CD14-positive monocyte (primary cell): ENCODE measurements around the gene CST1. TPM values are rescaled to one million over a fixed set of nuclear protein-coding genes. Genes with fewer than 3 reads are reported as not detected.
"Not testable (repeated sequence)": the region's sequence is repeated elsewhere in the genome, so short reads cannot be mapped to it uniquely, and the experiment has no call there.

Experiments used
- DNase-seq, 3 donors: peaks; one replicate each; pipeline ENCODE4 v3.0.0-alpha.2; 2011 to 2022
- H2AFZ ChIP-seq: 2 replicates; pipeline ENCODE4 v1.6.0; 2012; ENCODE audit warnings: mild to moderate bottlenecking, low read depth, low read length, inconsistent platforms; ENCODE audit not compliant: insufficient read depth, poor library complexity, severe bottlenecking
- H3K27ac ChIP-seq, 2 donors: 1 replicate in 1 of 2; 2 replicates in 1 of 2; pipeline ENCODE4 v1.5.1; 2012 to 2013; ENCODE audit warnings: low read length in 2 of 2, control low read depth in 1 of 2, inconsistent platforms in 1 of 2, low read depth in 1 of 2, mild to moderate bottlenecking in 1 of 2
- H3K27me3 ChIP-seq, 2 donors: one replicate each; pipeline versions ENCODE4 v1.6.0 to v1.6.1; 2011 to 2013; ENCODE audit warnings: low read length in 2 of 2; ENCODE audit not compliant: control insufficient read depth in 2 of 2, insufficient read depth in 2 of 2
- H3K36me3 ChIP-seq, 2 donors: replicated peaks in 1 of 2; 1 replicate in 1 of 2; 2 replicates in 1 of 2; pipeline versions ENCODE4 v1.5.1 to v1.6.1; 2012 to 2013; ENCODE audit warnings: low read length in 2 of 2, control low read depth in 1 of 2, inconsistent platforms in 1 of 2, mild to moderate bottlenecking in 1 of 2; ENCODE audit not compliant: insufficient read depth in 2 of 2, control insufficient read depth in 1 of 2
- H3K4me1 ChIP-seq, 2 donors: 1 replicate in 1 of 2; 2 replicates in 1 of 2; pipeline versions ENCODE4 v1.5.1 to v1.6.1; 2012 to 2013; ENCODE audit warnings: low read length in 2 of 2, control low read depth in 1 of 2, inconsistent platforms in 1 of 2, mild to moderate bottlenecking in 1 of 2, moderate library complexity in 1 of 2; ENCODE audit not compliant: insufficient read depth in 2 of 2, control insufficient read depth in 1 of 2
- H3K4me2 ChIP-seq: replicated peaks from 2 replicates; pipeline ENCODE3; 2012; ENCODE audit warnings: low read length, moderate library complexity, mild to moderate bottlenecking; ENCODE audit not compliant: poor library complexity, severe bottlenecking; ENCODE audit errors: extremely low read depth
- H3K4me3 ChIP-seq, 3 experiments: fragments of 200-600 bp in 1 of 3; sonication (generic) in 1 of 3; replicated peaks in 1 of 3; 1 replicate in 2 of 3; 2 replicates in 1 of 3; pipeline ENCODE4 v1.5.1; 2011 to 2013; ENCODE audit warnings: low read length in 3 of 3, mild to moderate bottlenecking in 3 of 3, control low read depth in 2 of 3, low read depth in 2 of 3, inconsistent platforms in 1 of 3, moderate library complexity in 1 of 3
- H3K79me2 ChIP-seq: 2 replicates; pipeline ENCODE4 v1.6.0; 2012; ENCODE audit warnings: mild to moderate bottlenecking, control low read depth, inconsistent platforms, low read length, moderate library complexity; ENCODE audit not compliant: insufficient read depth
- H3K9ac ChIP-seq: 2 replicates; pipeline ENCODE4 v1.6.0; 2017; ENCODE audit warnings: low read length, mild to moderate bottlenecking; ENCODE audit not compliant: insufficient read depth, poor library complexity, severe bottlenecking
- H3K9me3 ChIP-seq, 2 donors: replicated peaks in 1 of 2; 1 replicate in 1 of 2; 2 replicates in 1 of 2; pipeline versions ENCODE4 v1.5.1 to v1.6.1; 2012 to 2013; ENCODE audit warnings: low read length in 2 of 2, control low read depth in 1 of 2; ENCODE audit not compliant: control insufficient read depth in 1 of 2, insufficient read depth in 1 of 2
- H4K20me1 ChIP-seq: 2 replicates; pipeline ENCODE4 v1.6.0; 2012; ENCODE audit warnings: mild to moderate bottlenecking, low read length, control low read depth, moderate library complexity; ENCODE audit not compliant: insufficient read depth
- H3K27ac Mint-ChIP-seq, 7 donors: one replicate each; pipeline ENCODE4 v1.8.0; 2020; ENCODE audit warnings: mild to moderate bottlenecking in 7 of 7, mixed read lengths in 7 of 7, moderate library complexity in 6 of 7, inconsistent platforms in 2 of 7
- H3K27me3 Mint-ChIP-seq, 3 donors: one replicate each; pipeline ENCODE4 v1.8.0; 2021 to 2022; ENCODE audit warnings: low read depth in 3 of 3, mild to moderate bottlenecking in 3 of 3, mixed read lengths in 3 of 3, moderate library complexity in 3 of 3, inconsistent platforms in 1 of 3
- H3K36me3 Mint-ChIP-seq, 2 donors: one replicate each; pipeline ENCODE4 v1.8.0; 2020; ENCODE audit warnings: mixed read lengths in 2 of 2, inconsistent platforms in 1 of 2, mild to moderate bottlenecking in 1 of 2
- H3K4me1 Mint-ChIP-seq: one replicate; pipeline ENCODE4 v1.8.0; 2020; ENCODE audit warnings: mild to moderate bottlenecking, mixed read lengths
- H3K4me3 Mint-ChIP-seq, 2 donors: one replicate each; pipeline ENCODE4 v1.8.0; 2020; ENCODE audit warnings: mild to moderate bottlenecking in 2 of 2, mixed read lengths in 2 of 2, moderate library complexity in 1 of 2
- H3K9me3 Mint-ChIP-seq, 7 donors: one replicate each; pipeline ENCODE4 v1.8.0; 2020 to 2022; ENCODE audit warnings: mixed read lengths in 7 of 7, mild to moderate bottlenecking in 6 of 7, moderate library complexity in 6 of 7, inconsistent platforms in 2 of 7
- WGBS: methylation state at CpG from one replicate; pipeline ENCODE4 v1.1.5; 2013; ENCODE audit warnings: missing lambda C conversion rate; ENCODE audit not compliant: insufficient coverage; 5-methylcytosine and 5-hydroxymethylcytosine counted together
- intact Hi-C, 2 donors: fragments of 100-400 bp; cut with micrococcal nuclease; formaldehyde crosslinking; loops; one replicate each; pipeline versions ENCODE4 v1.15.0 to v1.15.1; 2023
- polyA plus RNA-seq, 3 donors: library from polyadenylated mRNA; depleted of rRNA in 1 of 3; unstranded in 2 of 3; stranded (reverse) in 1 of 3; fragments of 300-500 nt in 2 of 3; fragments of >200 nt in 1 of 3; fragmentation: Illumina TruSeq in 2 of 3; gene quantifications; 1 replicate in 2 of 3; 2 replicates in 1 of 3; pipeline ENCODE4 v1.2.3, GENCODE V29; 2012 to 2021
- TF ChIP-seq, protein P1 (sequence below): fragments of 200-600 bp; IDR thresholded peaks from one replicate; pipeline ENCODE4 v1.8.0; 2022; ENCODE audit warnings: antibody characterized with exemption, mild to moderate bottlenecking

The CST1 gene
- polyA plus RNA-seq, 3 donors = not detected

DNA sequence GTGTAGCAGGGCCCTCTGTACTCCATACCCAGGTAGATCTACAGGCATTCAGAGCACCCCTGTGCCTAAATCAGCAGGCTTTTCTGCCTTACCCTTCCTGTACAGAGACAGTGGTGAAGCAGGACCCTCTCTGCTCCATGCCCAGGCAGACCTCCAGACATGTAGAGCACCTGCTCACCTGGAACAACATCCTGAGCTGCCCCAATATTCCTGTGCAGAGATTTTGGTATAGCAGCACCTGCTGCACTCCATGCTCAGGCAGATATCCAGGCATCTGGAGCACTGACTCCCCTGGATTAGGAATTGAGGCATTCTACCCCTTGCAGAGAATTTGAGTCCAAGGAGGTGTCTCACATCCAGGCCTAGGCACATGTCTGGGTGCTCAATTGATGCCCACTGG, 12.6 kb upstream of the CST1 start:
- H3K27ac Mint-ChIP-seq = no peak overlapping the region
- Histone ChIP-seq H3K4me2 (no peak overlapping the region), H3K9ac (no peak overlapping the region), H3K36me3 (no peaks in the 10 kb centered on the region), H3K79me2 (no peaks in the 10 kb centered on the region), H3K4me3 (no peak overlapping the region), H3K27ac (no peak overlapping the region), H3K4me1 (no peaks in the 10 kb centered on the region), H3K27me3 (no peaks in the 10 kb centered on the region), H4K20me1 (no peaks in the 10 kb centered on the region), H3K9me3 (no peaks in the 10 kb centered on the region), H2AFZ (no peak overlapping the region)
- H3K9me3 Mint-ChIP-seq = peaks cover 0 to 2% (median 0%) of the 10 kb centered on the region in 7 donors
- peaks cover 0 to 4% (median 3%) of the 10 kb centered on the region in 3 donors for H3K27me3 Mint-ChIP-seq
- TF ChIP-seq, protein P1, sequence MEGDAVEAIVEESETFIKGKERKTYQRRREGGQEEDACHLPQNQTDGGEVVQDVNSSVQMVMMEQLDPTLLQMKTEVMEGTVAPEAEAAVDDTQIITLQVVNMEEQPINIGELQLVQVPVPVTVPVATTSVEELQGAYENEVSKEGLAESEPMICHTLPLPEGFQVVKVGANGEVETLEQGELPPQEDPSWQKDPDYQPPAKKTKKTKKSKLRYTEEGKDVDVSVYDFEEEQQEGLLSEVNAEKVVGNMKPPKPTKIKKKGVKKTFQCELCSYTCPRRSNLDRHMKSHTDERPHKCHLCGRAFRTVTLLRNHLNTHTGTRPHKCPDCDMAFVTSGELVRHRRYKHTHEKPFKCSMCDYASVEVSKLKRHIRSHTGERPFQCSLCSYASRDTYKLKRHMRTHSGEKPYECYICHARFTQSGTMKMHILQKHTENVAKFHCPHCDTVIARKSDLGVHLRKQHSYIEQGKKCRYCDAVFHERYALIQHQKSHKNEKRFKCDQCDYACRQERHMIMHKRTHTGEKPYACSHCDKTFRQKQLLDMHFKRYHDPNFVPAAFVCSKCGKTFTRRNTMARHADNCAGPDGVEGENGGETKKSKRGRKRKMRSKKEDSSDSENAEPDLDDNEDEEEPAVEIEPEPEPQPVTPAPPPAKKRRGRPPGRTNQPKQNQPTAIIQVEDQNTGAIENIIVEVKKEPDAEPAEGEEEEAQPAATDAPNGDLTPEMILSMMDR = no peak
- no peaks in the 10 kb centered on the region for H3K36me3 Mint-ChIP-seq
- no peak for DNase-seq
- H3K4me3 Mint-ChIP-seq = no peak overlapping the region
- intact Hi-C loops = no loop called here
- H3K4me1 Mint-ChIP-seq = no peaks in the 10 kb centered on the region

DNA sequence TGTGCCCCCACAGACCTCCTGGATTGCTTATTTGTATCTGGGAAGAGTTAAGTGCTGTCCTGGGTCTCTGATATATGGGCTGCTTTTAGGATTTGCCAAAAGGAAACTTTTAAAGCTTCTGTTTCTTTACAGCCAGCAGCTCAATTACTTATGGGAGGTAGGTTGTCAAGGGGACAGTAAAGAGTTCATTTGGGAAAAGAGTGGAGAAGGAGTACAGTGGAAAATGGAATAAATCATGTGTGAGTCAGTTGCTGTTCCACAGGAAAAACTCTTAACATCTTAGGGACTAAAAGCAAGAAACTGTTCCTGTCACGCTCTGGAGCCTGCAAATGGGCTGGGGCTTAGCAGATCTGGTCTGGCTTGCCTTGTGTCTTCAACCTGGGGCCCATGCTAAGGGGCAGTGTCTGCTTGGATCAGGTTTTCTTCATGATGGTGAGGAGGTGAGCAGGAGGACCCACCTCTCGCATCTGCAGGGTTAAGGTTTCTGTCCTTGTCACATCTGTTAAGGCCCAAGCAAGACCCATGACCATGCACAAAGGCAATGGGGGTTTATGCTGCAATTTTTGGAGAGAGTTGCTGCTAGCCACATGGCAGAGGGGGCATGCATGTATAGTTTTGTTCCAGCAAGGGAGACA, 8.7 kb upstream of the CST1 start:
- Histone ChIP-seq H3K4me2 (no peak overlapping the region), H3K4me1 (no peaks in the 10 kb centered on the region), H3K79me2 (no peaks in the 10 kb centered on the region), H3K27me3 (no peaks in the 10 kb centered on the region), H2AFZ (no peak overlapping the region), H3K9ac (no peak overlapping the region), H3K36me3 (no peaks in the 10 kb centered on the region), H3K9me3 (no peaks in the 10 kb centered on the region), H4K20me1 (no peaks in the 10 kb centered on the region), H3K4me3 (no peak overlapping the region), H3K27ac (no peak overlapping the region)
- peaks cover 2 to 4% (median 2%) of the 10 kb centered on the region in 3 donors for H3K27me3 Mint-ChIP-seq
- no peak overlapping the region for H3K27ac Mint-ChIP-seq
- TF ChIP-seq, protein P1 = no peak
- 89% methylated on average over 2 of the region's 2 CpGs for WGBS
- no peak overlapping the region for H3K4me3 Mint-ChIP-seq
- DNase-seq = no peak
- H3K9me3 Mint-ChIP-seq = peaks cover 0 to 2% (median 0%) of the 10 kb centered on the region in 7 donors
- H3K36me3 Mint-ChIP-seq = no peaks in the 10 kb centered on the region
- intact Hi-C loops = no loop called here
- H3K4me1 Mint-ChIP-seq = no peaks in the 10 kb centered on the region

DNA sequence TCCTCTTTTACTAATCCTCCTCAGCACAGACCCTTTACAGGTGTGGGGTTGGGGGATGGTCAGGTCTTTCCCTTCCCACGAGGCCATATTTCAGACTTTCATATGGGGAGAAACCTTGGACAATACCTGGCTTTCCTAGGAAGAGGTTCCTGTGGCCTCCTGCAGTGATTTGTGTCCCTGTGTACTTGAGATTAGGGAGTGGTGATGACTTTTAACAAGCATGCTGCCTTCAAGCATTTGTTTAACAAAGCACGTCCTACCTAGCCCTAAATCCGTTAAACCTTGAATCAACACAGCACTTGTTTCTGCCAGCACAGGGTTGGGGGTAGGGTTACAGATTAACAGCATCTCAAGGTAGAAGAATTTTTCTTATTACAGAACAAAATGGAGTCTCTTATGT, 6.1 kb upstream of the CST1 start:
- peak overlapping the region in 1 of 7 donors; percentile 23 for H3K27ac Mint-ChIP-seq
- H3K9me3 ChIP-seq, H3K4me1 ChIP-seq, DNase-seq, H3K36me3 Mint-ChIP-seq, H3K27me3 ChIP-seq, H3K36me3 ChIP-seq, H3K4me1 Mint-ChIP-seq, H3K9me3 Mint-ChIP-seq, intact Hi-C loops, H3K27me3 Mint-ChIP-seq, H3K79me2 ChIP-seq, H3K27ac ChIP-seq, H3K9ac ChIP-seq, H3K4me2 ChIP-seq, H4K20me1 ChIP-seq, H3K4me3 Mint-ChIP-seq, H3K4me3 ChIP-seq, H2AFZ ChIP-seq: not testable (repeated sequence)
- no CpG with 5 or more reads among the region's 3 CpGs for WGBS
